Trophoblast cell (in vitro differentiated cells and primary cell): ENCODE data around the gene CELF1. TPM values are rescaled to one million over a fixed set of nuclear protein-coding genes. Genes with fewer than 3 reads are reported as not detected.

Experiments used
- DNase-seq, 2 donors: peaks; one replicate each; pipeline ENCODE4 v3.0.0-alpha.2; 2016
- H2AFZ ChIP-seq: 2 replicates; pipeline ENCODE4 v1.6.1; 2013; ENCODE audit warnings: low read length, moderate library complexity, mild to moderate bottlenecking; ENCODE audit not compliant: insufficient read depth, poor library complexity
- H2AK5ac ChIP-seq: 2 replicates; pipeline ENCODE4 v1.6.1; 2013; ENCODE audit warnings: mild to moderate bottlenecking, low read length
- H2BK120ac ChIP-seq: 2 replicates; pipeline ENCODE4 v1.6.1; 2013; ENCODE audit warnings: low read length, mild to moderate bottlenecking, moderate library complexity; ENCODE audit not compliant: insufficient read depth, poor library complexity
- H2BK12ac ChIP-seq: 2 replicates; pipeline ENCODE4 v1.6.1; 2013; ENCODE audit warnings: mild to moderate bottlenecking, low read length, moderate library complexity
- H2BK5ac ChIP-seq: 2 replicates; pipeline ENCODE4 v1.6.1; 2013; ENCODE audit warnings: low read length, low read depth, moderate library complexity, mild to moderate bottlenecking; ENCODE audit not compliant: poor library complexity
- H3K14ac ChIP-seq: 2 replicates; pipeline ENCODE4 v1.6.1; 2013; ENCODE audit warnings: mild to moderate bottlenecking, low read length
- H3K18ac ChIP-seq: 2 replicates; pipeline ENCODE4 v1.6.1; 2013; ENCODE audit warnings: mild to moderate bottlenecking, low read length
- H3K23ac ChIP-seq: 2 replicates; pipeline ENCODE4 v1.6.1; 2013; ENCODE audit warnings: low read length
- H3K27ac ChIP-seq: 2 replicates; pipeline ENCODE4 v1.5.1; 2013; ENCODE audit warnings: low read depth, mild to moderate bottlenecking, inconsistent platforms, low read length, moderate library complexity
- H3K27me3 ChIP-seq: 2 replicates; pipeline ENCODE4 v1.6.1; 2013; ENCODE audit warnings: inconsistent platforms, mild to moderate bottlenecking, low read length, moderate library complexity; ENCODE audit not compliant: insufficient read depth
- H3K36me3 ChIP-seq, 2 experiments: 1 replicate in 1 of 2; 2 replicates in 1 of 2; pipeline ENCODE4 v1.6.1; 2013; ENCODE audit warnings: low read length in 2 of 2, mild to moderate bottlenecking in 2 of 2, moderate library complexity in 1 of 2; ENCODE audit not compliant: insufficient read depth in 2 of 2, control insufficient read depth in 1 of 2
- H3K4ac ChIP-seq: 2 replicates; pipeline ENCODE4 v1.6.1; 2013; ENCODE audit warnings: low read depth, mild to moderate bottlenecking, low read length, moderate library complexity
- H3K4me1 ChIP-seq, 2 experiments: 1 replicate in 1 of 2; 2 replicates in 1 of 2; pipeline ENCODE4 v1.6.1; 2013; ENCODE audit warnings: low read length in 2 of 2, mild to moderate bottlenecking in 2 of 2, moderate library complexity in 1 of 2; ENCODE audit not compliant: insufficient read depth in 2 of 2, control insufficient read depth in 1 of 2
- H3K4me2 ChIP-seq: 2 replicates; pipeline ENCODE4 v1.6.1; 2013; ENCODE audit warnings: inconsistent platforms, mild to moderate bottlenecking, low read length, moderate library complexity
- H3K4me3 ChIP-seq: 2 replicates; pipeline ENCODE4 v1.5.1; 2013; ENCODE audit warnings: mild to moderate bottlenecking, low read depth, low read length, inconsistent platforms
- H3K79me1 ChIP-seq: one replicate; pipeline ENCODE4 v1.6.1; 2013; ENCODE audit warnings: low read length
- H3K79me2 ChIP-seq: 2 replicates; pipeline ENCODE4 v1.6.1; 2013; ENCODE audit warnings: low read length, mild to moderate bottlenecking; ENCODE audit not compliant: control insufficient read depth, insufficient read depth, poor library complexity
- H3K9ac ChIP-seq: 2 replicates; pipeline ENCODE4 v1.6.1; 2013; ENCODE audit warnings: mild to moderate bottlenecking, low read length
- H3K9me3 ChIP-seq: 2 replicates; pipeline ENCODE4 v1.6.1; 2013; ENCODE audit warnings: low read depth, mild to moderate bottlenecking, control low read depth, inconsistent platforms, low read length; ENCODE audit not compliant: insufficient read depth
- H4K12ac ChIP-seq: 2 replicates; pipeline ENCODE4 v1.6.1; 2013; ENCODE audit warnings: low read depth, mild to moderate bottlenecking, low read length, moderate library complexity
- H4K8ac ChIP-seq: 2 replicates; pipeline ENCODE4 v1.6.1; 2013; ENCODE audit warnings: low read depth, mild to moderate bottlenecking, low read length, moderate library complexity
- H4K91ac ChIP-seq: one replicate; pipeline ENCODE4 v1.6.1; 2013; ENCODE audit warnings: low read depth, mild to moderate bottlenecking, low read length, moderate library complexity
- WGBS: extraction: QIAGEN DNeasy Blood & Tissue Kit; methylation state at CpG from one replicate; pipeline ENCODE4 v1.1.7; 2013; ENCODE audit warnings: missing lambda C conversion rate; ENCODE audit not compliant: insufficient read length, insufficient coverage; ENCODE audit errors: extremely low coverage; 5-methylcytosine and 5-hydroxymethylcytosine counted together
- polyA plus RNA-seq: library from polyadenylated mRNA; stranded (reverse); fragments of 200-250 nt; gene quantifications from 2 replicates; pipeline ENCODE4 v1.2.3, GENCODE V29; 2013

Gene CELF1
- polyA plus RNA-seq = 61.5 and 66.2 TPM in 2 replicates

DNA sequence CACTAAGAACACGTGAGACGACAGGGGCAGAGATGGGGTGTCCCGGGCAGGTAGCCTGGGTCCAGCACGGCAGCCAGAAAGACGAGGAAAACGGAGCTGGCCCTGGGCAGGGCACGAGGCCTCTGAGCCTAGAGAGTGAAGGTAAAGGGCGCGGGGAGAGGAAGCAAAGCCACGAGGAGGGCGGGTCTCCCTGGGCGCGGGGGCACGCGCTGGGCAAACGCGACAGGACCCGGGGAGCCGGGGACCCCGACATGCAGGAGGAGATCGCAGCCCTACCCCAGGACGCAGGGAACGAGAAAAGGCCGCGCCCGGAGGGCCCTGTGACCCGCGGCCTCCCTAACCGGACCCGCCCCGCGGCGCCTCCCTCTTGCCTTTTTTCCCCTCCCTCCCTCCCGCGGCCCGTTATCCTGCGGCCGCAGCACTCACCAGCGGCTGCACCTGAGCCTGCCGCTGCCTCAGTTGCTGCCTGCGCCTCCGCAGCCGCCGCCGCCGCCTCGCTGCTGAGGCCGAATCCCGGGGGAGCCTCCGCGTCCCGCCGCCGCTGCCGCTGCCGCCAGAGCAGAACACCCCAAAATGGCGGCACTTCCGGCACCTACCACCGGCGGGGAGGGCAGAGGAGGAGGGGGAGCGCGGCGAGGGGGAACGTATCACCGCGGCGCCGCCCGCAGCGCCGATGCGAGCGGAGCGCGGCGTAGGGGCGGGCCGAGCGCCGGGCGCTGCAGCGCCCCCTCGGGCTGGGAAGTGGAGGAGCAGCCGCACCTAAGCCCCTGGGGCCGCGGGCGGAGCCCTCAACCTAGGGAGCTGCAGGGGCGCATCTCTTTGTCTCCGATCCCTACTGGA is at the start of gene CELF1:
TSS of gene CELF1 (minus strand) at position 567 of the 840 bp plus-strand sequence. CDS start 53,609 bp downstream, outside the sequence.
- Histone ChIP-seq H3K4ac (peak within 1 kb of the TSS; percentile 100), H3K27me3 (no peaks in the 10 kb centered on the region), H2AK5ac (peak within 1 kb of the TSS; percentile 81), H4K91ac (peak within 1 kb of the TSS; percentile 98), H2BK12ac (no peak within 1 kb of the TSS), H3K9me3 (no peaks in the 10 kb centered on the region), H3K27ac (peak within 1 kb of the TSS; percentile 88), H3K79me1 (peaks cover 11% of the 10 kb centered on the region), H4K8ac (peak within 1 kb of the TSS; percentile 97), H3K14ac (peak within 1 kb of the TSS; percentile 67), H4K12ac (peak within 1 kb of the TSS; percentile 97), H3K23ac (no peak within 1 kb of the TSS), H3K9ac (peak within 1 kb of the TSS; percentile 96), H3K36me3 (peaks cover 0 to 1% of the 10 kb centered on the region in 2 experiments), H3K4me2 (peak within 1 kb of the TSS; percentile 82), H3K18ac (peak within 1 kb of the TSS; percentile 97), H3K79me2 (peaks cover 22% of the 10 kb centered on the region), H3K4me1 (peaks cover 2 to 4% of the 10 kb centered on the region in 2 experiments), H2BK5ac (peak within 1 kb of the TSS; percentile 60), H3K4me3 (peak within 1 kb of the TSS; percentile 98), H2AFZ (peak within 1 kb of the TSS; percentile 96), H2BK120ac (peak within 1 kb of the TSS; percentile 89)
- WGBS = no CpG with 5 or more reads among the region's 89 CpGs
- DNase-seq = peak; percentile 90 to 95

DNA sequence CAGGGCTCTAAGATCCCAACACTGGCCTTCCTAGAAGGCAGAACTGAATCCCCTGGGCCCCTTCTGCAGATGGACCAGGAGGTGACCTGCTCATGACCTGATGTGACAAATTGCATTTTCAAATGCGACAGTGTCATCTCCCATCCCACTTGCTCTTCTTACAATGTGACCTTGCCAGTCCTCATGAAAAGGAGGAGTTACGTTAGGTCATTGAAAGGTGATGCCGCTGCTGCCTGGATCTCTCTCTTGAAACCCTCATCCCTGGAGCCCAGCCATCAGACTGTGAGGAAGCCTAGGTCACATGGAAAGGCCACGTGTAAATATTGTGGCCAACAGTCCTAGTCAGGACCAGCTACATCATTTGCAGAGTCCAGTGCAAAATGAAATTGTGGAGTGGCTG is 47.0 kb upstream of the CELF1 start:
- Histone ChIP-seq H3K4me1 (no peaks in the 10 kb centered on the region), H2BK12ac (no peak overlapping the region), H3K4me2 (no peak overlapping the region), H2AFZ (no peak overlapping the region), H4K91ac (no peak overlapping the region), H3K27ac (no peak overlapping the region), H3K27me3 (peaks cover 9% of the 10 kb centered on the region), H3K4ac (no peak overlapping the region), H3K79me1 (no peaks in the 10 kb centered on the region), H2BK5ac (no peak overlapping the region), H3K23ac (no peak overlapping the region), H3K9me3 (no peaks in the 10 kb centered on the region), H2AK5ac (no peak overlapping the region), H3K9ac (no peak overlapping the region), H4K8ac (no peak overlapping the region), H3K79me2 (no peaks in the 10 kb centered on the region), H2BK120ac (no peak overlapping the region), H3K36me3 (no peaks in the 10 kb centered on the region), H3K4me3 (no peak overlapping the region), H3K14ac (no peak overlapping the region), H4K12ac (no peak overlapping the region), H3K18ac (no peak overlapping the region)
- no CpG with 5 or more reads among the region's 4 CpGs for WGBS
- no peak for DNase-seq

DNA sequence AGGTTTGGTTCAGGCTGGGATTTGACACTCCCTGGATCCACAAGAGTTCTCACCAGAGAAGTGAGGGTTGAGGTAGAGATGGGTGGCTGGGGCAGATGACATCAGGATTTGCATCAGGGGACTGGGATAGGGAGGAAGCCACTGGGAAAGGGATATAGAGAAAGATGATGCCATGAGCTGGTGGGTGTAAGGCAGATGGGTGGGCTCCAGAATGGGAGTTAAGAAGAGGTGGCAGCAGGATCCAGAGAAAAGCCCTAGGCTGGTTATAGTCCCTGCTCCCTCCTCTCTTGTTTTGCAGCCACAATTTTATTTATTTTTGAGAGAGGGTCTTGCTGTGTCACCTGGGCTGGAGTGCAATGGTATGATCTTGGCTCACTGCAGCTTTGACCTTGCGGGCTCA is 43.0 kb upstream of the CELF1 start:
- no peak overlapping the region for H2BK5ac ChIP-seq
- no peaks in the 10 kb centered on the region for H3K9me3 ChIP-seq
- H3K79me1 ChIP-seq = no peaks in the 10 kb centered on the region
- no peak for DNase-seq
- no CpG with 5 or more reads among the region's 1 CpG for WGBS
- H4K8ac ChIP-seq = no peak overlapping the region
- no peak overlapping the region for H3K4ac ChIP-seq
- H2AK5ac ChIP-seq = no peak overlapping the region
- no peak overlapping the region for H4K12ac ChIP-seq
- no peak overlapping the region for H3K14ac ChIP-seq
- peaks cover 4 to 5% of the 10 kb centered on the region in 2 experiments for H3K4me1 ChIP-seq
- no peak overlapping the region for H2BK120ac ChIP-seq
- no peak overlapping the region for H3K9ac ChIP-seq
- no peak overlapping the region for H4K91ac ChIP-seq
- peaks cover 35% of the 10 kb centered on the region for H3K27me3 ChIP-seq
- H3K79me2 ChIP-seq = no peaks in the 10 kb centered on the region
- no peak overlapping the region for H3K27ac ChIP-seq
- H2BK12ac ChIP-seq = no peak overlapping the region
- H3K4me3 ChIP-seq = no peak overlapping the region
- H2AFZ ChIP-seq = no peak overlapping the region
- no peaks in the 10 kb centered on the region for H3K36me3 ChIP-seq
- no peak overlapping the region for H3K18ac ChIP-seq
- H3K23ac ChIP-seq = no peak overlapping the region
- H3K4me2 ChIP-seq = no peak overlapping the region

DNA sequence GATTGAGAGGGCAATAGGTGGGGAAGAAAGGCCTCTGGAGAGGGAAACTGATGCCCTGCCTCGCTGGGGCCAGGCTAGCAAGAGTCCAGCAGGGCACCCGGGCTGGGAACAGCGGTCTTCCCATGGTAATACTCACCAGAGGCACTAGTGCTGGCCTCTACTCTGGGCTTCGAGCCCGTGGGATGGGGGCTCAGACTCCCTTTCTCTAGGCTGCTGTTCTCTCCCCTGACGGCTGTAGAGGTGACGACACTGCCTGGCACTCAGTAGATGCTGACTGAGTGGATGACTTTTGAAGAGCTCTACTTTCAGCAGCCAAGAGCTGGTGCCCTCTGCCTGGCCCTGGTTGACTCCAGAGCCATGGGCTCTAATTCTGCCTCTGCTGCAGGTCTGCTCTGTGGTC is 42.1 kb upstream of the CELF1 start:
- H3K9me3 ChIP-seq = no peaks in the 10 kb centered on the region
- WGBS = no CpG with 5 or more reads among the region's 7 CpGs
- H3K9ac ChIP-seq = no peak overlapping the region
- no peak overlapping the region for H3K14ac ChIP-seq
- no peak overlapping the region for H3K27ac ChIP-seq
- no peak overlapping the region for H2BK12ac ChIP-seq
- peaks cover 4 to 5% of the 10 kb centered on the region in 2 experiments for H3K4me1 ChIP-seq
- no peak for DNase-seq
- no peak overlapping the region for H3K23ac ChIP-seq
- H3K4me2 ChIP-seq = no peak overlapping the region
- no peak overlapping the region for H3K4ac ChIP-seq
- H2AFZ ChIP-seq = no peak overlapping the region
- H4K91ac ChIP-seq = no peak overlapping the region
- no peak overlapping the region for H3K4me3 ChIP-seq
- H4K12ac ChIP-seq = no peak overlapping the region
- H2BK120ac ChIP-seq = no peak overlapping the region
- no peak overlapping the region for H2AK5ac ChIP-seq
- H2BK5ac ChIP-seq = no peak overlapping the region
- no peaks in the 10 kb centered on the region for H3K79me1 ChIP-seq
- peaks cover 35% of the 10 kb centered on the region for H3K27me3 ChIP-seq
- no peak overlapping the region for H3K18ac ChIP-seq
- no peak overlapping the region for H4K8ac ChIP-seq
- H3K79me2 ChIP-seq = no peaks in the 10 kb centered on the region
- H3K36me3 ChIP-seq = no peaks in the 10 kb centered on the region
